Activated CD4-positive, alpha-beta T cell treated with anti-CD3 and anti-CD28 coated beads for 36 hours (primary cell): ENCODE data around the gene COL8A2. TPM values are rescaled to one million over a fixed set of nuclear protein-coding genes. Genes with fewer than 3 reads are reported as not detected.

Experiments used
- ATAC-seq: fragments of 200-7000 bp; cut with Tn5 transposase; one replicate; pipeline ENCODE4 v1.10.0; 2021; ENCODE audit warnings: mild to moderate bottlenecking, moderate library complexity
- CTCF ChIA-PET: fragments of 350-600 bp; sonication (Branson Sonifier 250); formaldehyde crosslinking; loops from one replicate; lab custom pipeline; 2021; ENCODE audit warnings: antibody characterized with exemption; lab: Charles Lee
- POLR2A ChIA-PET: fragments of 350-600 bp; sonication (Branson Sonifier 250); formaldehyde crosslinking; loops from one replicate; lab custom pipeline; 2021; ENCODE audit warnings: antibody characterized with exemption, inconsistent platforms; lab: Charles Lee
- DNase-seq: peaks from one replicate; pipeline ENCODE4 v3.0.0-alpha.2; 2020
- H3K27ac Mint-ChIP-seq: one replicate; pipeline ENCODE4 v1.8.0; 2021; ENCODE audit warnings: mixed read lengths
- H3K27me3 Mint-ChIP-seq: one replicate; pipeline ENCODE4 v1.8.0; 2021; ENCODE audit warnings: mixed read lengths
- H3K36me3 Mint-ChIP-seq: one replicate; pipeline ENCODE4 v1.8.0; 2021; ENCODE audit warnings: low read depth, mixed read lengths
- H3K4me1 Mint-ChIP-seq: one replicate; pipeline ENCODE4 v1.8.0; 2021; ENCODE audit warnings: mixed read lengths
- H3K4me3 Mint-ChIP-seq: one replicate; pipeline ENCODE4 v1.8.0; 2021; ENCODE audit warnings: mild to moderate bottlenecking, moderate library complexity, mixed read lengths
- H3K9me3 Mint-ChIP-seq: one replicate; pipeline ENCODE4 v1.8.0; 2021; ENCODE audit warnings: low read depth, mixed read lengths
- intact Hi-C, 2 experiments: fragments of 100-400 bp; cut with DNase I in 1 of 2; cut with micrococcal nuclease in 1 of 2; formaldehyde crosslinking; loops; one replicate each; pipeline versions ENCODE4 v1.14.2 to v1.15.1; 2022 to 2024; cut with DNase I, micrococcal nuclease
- total RNA-seq, 2 experiments: library from RNA; stranded (reverse); gene quantifications; one replicate each; pipeline ENCODE4 v1.2.3, GENCODE V29; 2021

Gene COL8A2
- total RNA-seq, 2 experiments from 2014 or later, result 0.05 TPM

DNA sequence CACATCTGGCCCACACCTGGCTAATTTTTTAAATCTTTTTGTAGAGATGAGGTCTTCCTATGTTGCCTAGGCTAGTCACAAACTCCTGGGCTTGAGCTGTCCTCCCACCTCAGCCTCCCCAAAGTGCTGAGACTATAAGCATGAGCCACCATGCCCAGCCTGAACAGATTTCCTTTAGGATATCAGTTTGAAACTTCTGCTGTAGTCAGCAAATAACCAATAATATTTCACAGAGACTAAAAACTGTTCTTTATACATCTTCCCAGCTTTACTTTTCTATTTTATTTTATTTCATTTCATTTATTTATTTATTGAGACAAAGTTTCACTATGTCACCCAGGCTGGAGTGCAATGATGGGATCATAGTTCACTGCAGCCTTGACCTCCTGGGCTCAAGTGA, 71.0 kb downstream of the COL8A2 start:
- ChIA-PET POLR2A (no interaction called here), CTCF (interaction anchor here (0.6 kb wide), 1 partner anchor 971 kb away, joined by 3 read pairs; no protein-coding TSS in a partner anchor)
- H3K27ac Mint-ChIP-seq, result no peak overlapping the region
- intact Hi-C loops, result no loop called here
- no peak overlapping the region for H3K4me3 Mint-ChIP-seq
- ATAC-seq (no peak), DNase-seq (no peak)
- H3K36me3 Mint-ChIP-seq, result peaks cover 10% of the 10 kb centered on the region
- no peaks in the 10 kb centered on the region for H3K27me3 Mint-ChIP-seq
- H3K4me1 Mint-ChIP-seq, result no peaks in the 10 kb centered on the region
- H3K9me3 Mint-ChIP-seq, result no peaks in the 10 kb centered on the region

- no peak overlapping the region for H3K4me3 Mint-ChIP-seq
These were observed 73.2 kb downstream of the COL8A2 start for GRCh38 chr1:36051821-36052220.

More at GRCh38 chr1:36051821-36052220, 73.2 kb downstream of the COL8A2 start:
- CTCF ChIA-PET, result no interaction called here
- DNase-seq (no peak), ATAC-seq (no peak)
- POLR2A ChIA-PET, result no interaction called here
- intact Hi-C loops, result no loop called here
- H3K9me3 Mint-ChIP-seq, result no peaks in the 10 kb centered on the region
- peaks cover 28% of the 10 kb centered on the region for H3K36me3 Mint-ChIP-seq
- H3K27me3 Mint-ChIP-seq, result no peaks in the 10 kb centered on the region
- H3K27ac Mint-ChIP-seq, result no peak overlapping the region
- no peaks in the 10 kb centered on the region for H3K4me1 Mint-ChIP-seq

Other genes with a start within 250 kb of the COL8A2 start
- 10 to 100 TPM; 31.5 to 34.6 TPM for gene AGO1, start 242.0 kb downstream of the COL8A2 start, total RNA-seq
- 10 to 100 TPM; 23.3 to 33.8 TPM for gene AGO3, start 194.1 kb downstream of the COL8A2 start, total RNA-seq
- under 1 TPM in 1 of 2 experiments, not detected in 1; 0.16 TPM for gene TEKT2, start 41.1 kb downstream of the COL8A2 start, total RNA-seq
- gene ADPRS, start 36.3 kb downstream of the COL8A2 start, total RNA-seq, result 10 to 100 TPM; 34.0 to 43.9 TPM
- 10 to 100 TPM; 43.8 to 53.8 TPM for gene TRAPPC3, start 24.3 kb upstream of the COL8A2 start, total RNA-seq
- gene MAP7D1, start 30.9 kb upstream of the COL8A2 start, total RNA-seq, result 100 to 1,000 TPM; 122 to 133 TPM
- gene THRAP3, start 99.2 kb upstream of the COL8A2 start, total RNA-seq, result 100 to 1,000 TPM; 149 to 182 TPM
- gene SH3D21, start 181.1 kb upstream of the COL8A2 start, total RNA-seq, result 10 to 100 TPM; 26.2 to 33.0 TPM
- 1 to 10 TPM; 2.7 to 3.1 TPM for gene EVA1B, start 198.4 kb upstream of the COL8A2 start, total RNA-seq